HepG2 (cell line): Measurements from ENCODE around the gene HAS3. TPM values are rescaled to one million over a fixed set of nuclear protein-coding genes. Genes with fewer than 3 reads are reported as not detected.

Experiments
- ARHGAP35 ChIP-seq: sonication (generic); formaldehyde crosslinking; IDR thresholded peaks from 2 replicates; pipeline ENCODE4 v1.9.0; 2022; ENCODE audit warnings: mild to moderate bottlenecking, inconsistent platforms, moderate library complexity, missing genetic modification reagents, borderline replicate concordance
- BCL6 ChIP-seq: IDR thresholded peaks from 2 replicates; pipeline ENCODE4 v1.6.1; 2016; ENCODE audit warnings: missing genetic modification reagents, missing compliant biosample characterization
- BORCS8-MEF2B ChIP-seq: sonication (generic); formaldehyde crosslinking; IDR thresholded peaks from 2 replicates; pipeline ENCODE4 v1.8.0; 2022; ENCODE audit warnings: mild to moderate bottlenecking, missing genetic modification reagents
- ELF3 ChIP-seq: IDR thresholded peaks from 2 replicates; pipeline ENCODE4 v1.6.1; 2016; ENCODE audit warnings: missing genetic modification reagents, missing compliant biosample characterization
- KDM4B ChIP-seq: sonication (generic); formaldehyde crosslinking; IDR thresholded peaks from 2 replicates; pipeline ENCODE4 v1.4.0; 2020; ENCODE audit warnings: missing genetic modification reagents
- RARA ChIP-seq: IDR thresholded peaks from 2 replicates; pipeline ENCODE4 v1.6.1; 2016; ENCODE audit warnings: missing genetic modification reagents, missing compliant biosample characterization
- SRSF1 ChIP-seq: fragments of 200-400 bp; formaldehyde crosslinking; optimal IDR thresholded peaks from 2 replicates; pipeline ENCODE3; 2017; ENCODE audit warnings: mild to moderate bottlenecking, low read depth, low read length, moderate library complexity
- SSRP1 ChIP-seq: IDR thresholded peaks from 2 replicates; pipeline ENCODE4 v1.6.1; 2016; ENCODE audit warnings: control low read depth
- ZC3H13 ChIP-seq: sonication (generic); formaldehyde crosslinking; IDR thresholded peaks from 2 replicates; pipeline ENCODE4 v1.8.1; 2023; ENCODE audit warnings: mild to moderate bottlenecking, missing genetic modification reagents, moderate library complexity
- ZNF17 ChIP-seq: sonication (generic); formaldehyde crosslinking; IDR thresholded peaks from 2 replicates; pipeline ENCODE4 v1.5.0; 2020; ENCODE audit warnings: mild to moderate bottlenecking, missing genetic modification reagents
- ZNF333 ChIP-seq: sonication (generic); formaldehyde crosslinking; IDR thresholded peaks from 2 replicates; pipeline ENCODE4 v1.4.0; 2020; ENCODE audit warnings: mild to moderate bottlenecking, missing genetic modification reagents, borderline replicate concordance
- ZNF343 ChIP-seq: sonication (generic); formaldehyde crosslinking; IDR thresholded peaks from 2 replicates; pipeline ENCODE4 v1.4.0; 2020; ENCODE audit warnings: mild to moderate bottlenecking, missing genetic modification reagents
- ZNF543 ChIP-seq: sonication (generic); formaldehyde crosslinking; IDR thresholded peaks from 2 replicates; pipeline ENCODE4 v1.4.0; 2020; ENCODE audit warnings: mild to moderate bottlenecking, missing genetic modification reagents
- ZNF674 ChIP-seq: sonication (generic); formaldehyde crosslinking; IDR thresholded peaks from 2 replicates; pipeline ENCODE4 v1.5.0; 2020; ENCODE audit warnings: low read depth, mild to moderate bottlenecking, missing genetic modification reagents
- polyA plus RNA-seq, 8 experiments: library from polyadenylated mRNA; depleted of rRNA in 3 of 8; stranded (reverse) in 7 of 8; unstranded in 1 of 8; fragments of >200 nt; fragmentation: Illumina TruSeq in 4 of 8; extraction: Trizol in 4 of 8; gene quantifications; 2 replicates each; pipeline versions ENCODE4 v1.2.1 to v1.2.3, GENCODE V29; 2011 to 2016; ENCODE audit warnings: low read depth in 4 of 8, missing spikeins in 1 of 8, mixed read lengths in 1 of 8; ENCODE audit not compliant: insufficient read depth in 1 of 8
- total RNA-seq, 5 experiments: library from RNA; depleted of rRNA; stranded (reverse); fragments of >200 nt; fragmentation: Illumina TruSeq; extraction: Trizol; gene quantifications; 2 replicates each; pipeline ENCODE4 v1.2.3, GENCODE V29; 2016; ENCODE audit warnings: low read depth in 1 of 5
- TF ChIP-seq, protein P1 (sequence below): sonication (generic); formaldehyde crosslinking; IDR thresholded peaks from 2 replicates; pipeline ENCODE4 v1.8.0; 2022; ENCODE audit warnings: low read depth, missing genetic modification reagents
- TF ChIP-seq, protein P2 (sequence below): sonication (generic); formaldehyde crosslinking; IDR thresholded peaks from 2 replicates; pipeline ENCODE4 v1.8.1; 2022; ENCODE audit warnings: mild to moderate bottlenecking, missing genetic modification reagents
- TF ChIP-seq, protein P3 (sequence below): sonication (generic); formaldehyde crosslinking; IDR thresholded peaks from 2 replicates; pipeline ENCODE4 v1.5.1; 2020; ENCODE audit warnings: mild to moderate bottlenecking, missing genetic modification reagents
- TF ChIP-seq, protein P4 (sequence below): sonication (generic); formaldehyde crosslinking; IDR thresholded peaks from 2 replicates; pipeline ENCODE4 v1.9.0; 2021; ENCODE audit warnings: missing genetic modification reagents, mild to moderate bottlenecking, borderline replicate concordance
- TF ChIP-seq, protein P5 (sequence below): sonication (generic); formaldehyde crosslinking; conservative IDR thresholded peaks from 2 replicates; pipeline ENCODE4 v1.5.0; 2020; ENCODE audit warnings: missing genetic modification reagents

Gene HAS3
- total and polyA plus RNA-seq, 2 of the 13 experiments (the other 11 are each of a cell fraction or from before 2014, with no cell fraction given) = 0.04 to 0.30 TPM

DNA sequence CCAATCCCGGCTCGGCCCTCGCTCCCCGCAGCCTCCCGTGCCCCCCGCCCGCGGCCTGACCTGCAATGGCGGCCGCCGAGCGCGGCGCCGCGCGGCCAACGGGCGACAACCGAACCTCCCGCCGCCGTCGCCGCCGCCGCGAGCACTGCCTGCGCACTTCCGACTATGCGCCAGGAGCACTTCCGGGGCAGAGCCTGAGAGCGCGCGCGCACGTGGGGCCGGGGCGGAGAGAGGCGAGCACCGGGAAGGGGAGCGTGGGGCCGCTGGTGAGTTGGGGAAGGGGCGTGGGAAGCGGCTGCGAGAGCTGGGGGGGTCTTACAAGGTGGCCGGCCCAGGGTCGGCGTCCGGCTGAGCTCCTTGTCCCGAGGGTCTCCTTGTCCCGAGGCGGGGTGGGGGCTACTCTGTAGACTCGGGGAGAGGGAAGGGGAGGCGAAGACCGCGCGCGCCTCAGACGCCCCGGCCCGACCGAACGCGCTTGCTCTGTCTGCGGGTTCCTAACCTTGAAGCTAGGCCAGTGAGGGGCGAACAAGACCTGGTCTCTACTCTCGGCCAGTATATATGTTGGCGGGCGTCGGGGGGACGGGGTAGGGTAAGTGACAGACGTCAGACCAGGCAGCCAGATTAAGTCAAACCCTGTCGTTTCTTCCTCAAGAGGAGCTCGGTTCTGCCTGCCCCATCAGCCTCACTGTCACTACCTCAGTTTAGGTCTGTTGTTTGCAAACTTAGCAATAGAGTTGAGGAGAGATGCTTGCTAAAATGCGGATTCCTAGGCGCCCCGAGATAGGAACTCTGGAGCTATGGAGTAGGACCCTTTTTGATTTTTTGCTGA is 27.2 kb downstream of the HAS3 start, which contains the start of the genes CHTF8 and UTP4 (continued):
- TF ChIP-seq RARA (CRISPR knock-in tag) = peak; percentile 32; the same call in 1 of the 2 replicates
- peak; percentile 64 for TF ChIP-seq ELF3 (CRISPR knock-in tag)
- TF ChIP-seq, protein P1, sequence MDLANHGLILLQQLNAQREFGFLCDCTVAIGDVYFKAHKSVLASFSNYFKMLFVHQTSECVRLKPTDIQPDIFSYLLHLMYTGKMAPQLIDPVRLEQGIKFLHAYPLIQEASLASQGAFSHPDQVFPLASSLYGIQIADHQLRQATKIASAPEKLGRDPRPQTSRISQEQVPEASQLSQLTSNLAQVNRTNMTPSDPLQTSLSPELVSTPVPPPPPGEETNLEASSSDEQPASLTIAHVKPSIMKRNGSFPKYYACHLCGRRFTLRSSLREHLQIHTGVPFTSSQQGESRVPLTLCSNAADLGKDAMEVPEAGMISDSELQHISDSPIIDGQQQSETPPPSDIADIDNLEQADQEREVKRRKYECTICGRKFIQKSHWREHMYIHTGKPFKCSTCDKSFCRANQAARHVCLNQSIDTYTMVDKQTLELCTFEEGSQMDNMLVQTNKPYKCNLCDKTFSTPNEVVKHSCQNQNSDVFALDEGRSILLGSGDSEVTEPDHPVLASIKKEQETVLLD (CRISPR knock-in tag) = peak; percentile 100
- TF ChIP-seq ZNF333 (CRISPR knock-in tag) = no peak
- TF ChIP-seq, protein P2, sequence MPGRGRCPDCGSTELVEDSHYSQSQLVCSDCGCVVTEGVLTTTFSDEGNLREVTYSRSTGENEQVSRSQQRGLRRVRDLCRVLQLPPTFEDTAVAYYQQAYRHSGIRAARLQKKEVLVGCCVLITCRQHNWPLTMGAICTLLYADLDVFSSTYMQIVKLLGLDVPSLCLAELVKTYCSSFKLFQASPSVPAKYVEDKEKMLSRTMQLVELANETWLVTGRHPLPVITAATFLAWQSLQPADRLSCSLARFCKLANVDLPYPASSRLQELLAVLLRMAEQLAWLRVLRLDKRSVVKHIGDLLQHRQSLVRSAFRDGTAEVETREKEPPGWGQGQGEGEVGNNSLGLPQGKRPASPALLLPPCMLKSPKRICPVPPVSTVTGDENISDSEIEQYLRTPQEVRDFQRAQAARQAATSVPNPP (CRISPR knock-in tag) = 0 out of 2 replicates have a peak, but pooled peaks have one; percentile 16
- peak; percentile 61; the same call in 1 of the 2 replicates for TF ChIP-seq BORCS8-MEF2B (CRISPR knock-in tag)
- TF ChIP-seq ZC3H13 = 0 out of 2 replicates have a peak, but pooled peaks have one; percentile 46
- TF ChIP-seq ZNF343 (CRISPR knock-in tag) = peak; percentile 94; the same call in 1 of the 2 replicates
- TF ChIP-seq SRSF1 = peak; percentile 64
- peak; percentile 11; the same call in 1 of the 2 replicates for TF ChIP-seq BCL6 (CRISPR knock-in tag)
- TF ChIP-seq ZNF674 = peak; percentile 72; the same call in 1 of the 2 replicates
- TF ChIP-seq, protein P3, sequence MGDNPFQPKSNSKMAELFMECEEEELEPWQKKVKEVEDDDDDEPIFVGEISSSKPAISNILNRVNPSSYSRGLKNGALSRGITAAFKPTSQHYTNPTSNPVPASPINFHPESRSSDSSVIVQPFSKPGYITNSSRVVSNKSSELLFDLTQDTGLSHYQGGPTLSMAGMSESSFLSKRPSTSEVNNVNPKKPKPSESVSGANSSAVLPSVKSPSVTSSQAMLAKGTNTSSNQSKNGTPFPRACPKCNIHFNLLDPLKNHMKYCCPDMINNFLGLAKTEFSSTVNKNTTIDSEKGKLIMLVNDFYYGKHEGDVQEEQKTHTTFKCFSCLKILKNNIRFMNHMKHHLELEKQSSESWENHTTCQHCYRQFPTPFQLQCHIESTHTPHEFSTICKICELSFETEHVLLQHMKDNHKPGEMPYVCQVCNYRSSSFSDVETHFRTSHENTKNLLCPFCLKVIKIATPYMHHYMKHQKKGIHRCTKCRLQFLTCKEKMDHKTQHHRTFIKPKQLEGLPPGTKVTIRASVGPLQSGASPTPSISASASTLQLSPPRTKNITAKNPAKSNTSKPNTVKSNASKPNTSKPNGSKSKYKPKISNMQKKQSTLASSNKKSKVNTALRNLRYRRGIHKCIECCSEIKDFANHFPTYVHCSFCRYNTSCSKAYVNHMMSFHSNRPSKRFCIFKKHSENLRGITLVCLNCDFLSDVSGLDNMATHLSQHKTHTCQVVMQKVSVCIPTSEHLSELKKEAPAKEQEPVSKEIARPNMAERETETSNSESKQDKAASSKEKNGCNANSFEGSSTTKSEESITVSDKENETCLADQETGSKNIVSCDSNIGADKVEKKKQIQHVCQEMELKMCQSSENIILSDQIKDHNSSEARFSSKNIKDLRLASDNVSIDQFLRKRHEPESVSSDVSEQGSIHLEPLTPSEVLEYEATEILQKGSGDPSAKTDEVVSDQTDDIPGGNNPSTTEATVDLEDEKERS = peak; percentile 59; the same call in 1 of the 2 replicates
- TF ChIP-seq ZNF543 (CRISPR knock-in tag) = 0 out of 2 replicates have a peak, but pooled peaks have one; percentile 66
- TF ChIP-seq, protein P4, sequence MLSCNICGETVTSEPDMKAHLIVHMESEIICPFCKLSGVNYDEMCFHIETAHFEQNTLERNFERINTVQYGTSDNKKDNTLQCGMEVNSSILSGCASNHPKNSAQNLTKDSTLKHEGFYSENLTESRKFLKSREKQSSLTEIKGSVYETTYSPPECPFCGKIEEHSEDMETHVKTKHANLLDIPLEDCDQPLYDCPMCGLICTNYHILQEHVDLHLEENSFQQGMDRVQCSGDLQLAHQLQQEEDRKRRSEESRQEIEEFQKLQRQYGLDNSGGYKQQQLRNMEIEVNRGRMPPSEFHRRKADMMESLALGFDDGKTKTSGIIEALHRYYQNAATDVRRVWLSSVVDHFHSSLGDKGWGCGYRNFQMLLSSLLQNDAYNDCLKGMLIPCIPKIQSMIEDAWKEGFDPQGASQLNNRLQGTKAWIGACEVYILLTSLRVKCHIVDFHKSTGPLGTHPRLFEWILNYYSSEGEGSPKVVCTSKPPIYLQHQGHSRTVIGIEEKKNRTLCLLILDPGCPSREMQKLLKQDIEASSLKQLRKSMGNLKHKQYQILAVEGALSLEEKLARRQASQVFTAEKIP (CRISPR knock-in tag) = no peak
- TF ChIP-seq KDM4B (CRISPR knock-in tag) = peak; percentile 29; the same call in 1 of the 2 replicates
- TF ChIP-seq ARHGAP35 = 0 out of 2 replicates have a peak, but pooled peaks have one; percentile 63
- no peak for TF ChIP-seq ZNF17 (CRISPR knock-in tag)
- TF ChIP-seq, protein P5, sequence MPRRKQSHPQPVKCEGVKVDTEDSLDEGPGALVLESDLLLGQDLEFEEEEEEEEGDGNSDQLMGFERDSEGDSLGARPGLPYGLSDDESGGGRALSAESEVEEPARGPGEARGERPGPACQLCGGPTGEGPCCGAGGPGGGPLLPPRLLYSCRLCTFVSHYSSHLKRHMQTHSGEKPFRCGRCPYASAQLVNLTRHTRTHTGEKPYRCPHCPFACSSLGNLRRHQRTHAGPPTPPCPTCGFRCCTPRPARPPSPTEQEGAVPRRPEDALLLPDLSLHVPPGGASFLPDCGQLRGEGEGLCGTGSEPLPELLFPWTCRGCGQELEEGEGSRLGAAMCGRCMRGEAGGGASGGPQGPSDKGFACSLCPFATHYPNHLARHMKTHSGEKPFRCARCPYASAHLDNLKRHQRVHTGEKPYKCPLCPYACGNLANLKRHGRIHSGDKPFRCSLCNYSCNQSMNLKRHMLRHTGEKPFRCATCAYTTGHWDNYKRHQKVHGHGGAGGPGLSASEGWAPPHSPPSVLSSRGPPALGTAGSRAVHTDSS (CRISPR knock-in tag) = 0 out of 2 replicates have a peak, but pooled peaks have one; percentile 82
- no peak for TF ChIP-seq SSRP1 (CRISPR knock-in tag)
